Gastrocnemius medialis (tissue), 4 donors: ENCODE results near the gene CHST14.

ENCODE experiments used
- POLR2A ChIP-seq, 2 donors: fragments of 450-650 bp; IDR thresholded peaks; one replicate each; pipeline ENCODE4 v1.6.1; 2017; ENCODE audit warnings: antibody characterized with exemption in 2 of 2, mild to moderate bottlenecking in 2 of 2, moderate library complexity in 2 of 2
- TF ChIP-seq, protein P1 (sequence below), 5 experiments: fragments of 450-650 bp in 3 of 5; fragments of 200-600 bp in 2 of 5; sonication (generic) in 2 of 5; IDR thresholded peaks in 4 of 5; conservative IDR thresholded peaks in 1 of 5; 1 replicate in 4 of 5; 2 replicates in 1 of 5; pipeline ENCODE4 v1.5.1; 2016 to 2019; ENCODE audit warnings: antibody characterized with exemption in 5 of 5, mild to moderate bottlenecking in 3 of 5, moderate library complexity in 3 of 5

DNA sequence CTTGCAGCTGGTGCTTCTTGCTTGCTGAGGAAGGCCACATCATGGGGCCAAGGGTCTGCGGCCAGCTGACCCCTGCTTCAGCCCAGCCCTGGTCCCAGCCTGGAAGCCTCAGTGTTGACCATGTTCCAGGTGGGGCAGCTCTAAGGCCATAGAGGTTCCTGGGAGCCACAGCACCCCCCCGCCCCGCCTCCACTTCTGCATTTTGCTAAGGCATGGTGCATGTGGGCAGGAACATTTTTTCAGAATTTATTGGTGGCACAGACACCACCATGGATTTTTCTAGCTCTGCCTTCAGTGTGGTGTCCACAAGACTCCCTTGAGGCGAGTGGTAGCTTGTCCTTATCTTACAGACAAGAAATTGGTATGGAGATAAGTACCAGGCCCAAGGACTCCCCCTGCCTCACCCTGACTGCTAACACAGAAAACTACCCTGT is 1.9 kb upstream of the CHST14 start:
- TF ChIP-seq, protein P1, sequence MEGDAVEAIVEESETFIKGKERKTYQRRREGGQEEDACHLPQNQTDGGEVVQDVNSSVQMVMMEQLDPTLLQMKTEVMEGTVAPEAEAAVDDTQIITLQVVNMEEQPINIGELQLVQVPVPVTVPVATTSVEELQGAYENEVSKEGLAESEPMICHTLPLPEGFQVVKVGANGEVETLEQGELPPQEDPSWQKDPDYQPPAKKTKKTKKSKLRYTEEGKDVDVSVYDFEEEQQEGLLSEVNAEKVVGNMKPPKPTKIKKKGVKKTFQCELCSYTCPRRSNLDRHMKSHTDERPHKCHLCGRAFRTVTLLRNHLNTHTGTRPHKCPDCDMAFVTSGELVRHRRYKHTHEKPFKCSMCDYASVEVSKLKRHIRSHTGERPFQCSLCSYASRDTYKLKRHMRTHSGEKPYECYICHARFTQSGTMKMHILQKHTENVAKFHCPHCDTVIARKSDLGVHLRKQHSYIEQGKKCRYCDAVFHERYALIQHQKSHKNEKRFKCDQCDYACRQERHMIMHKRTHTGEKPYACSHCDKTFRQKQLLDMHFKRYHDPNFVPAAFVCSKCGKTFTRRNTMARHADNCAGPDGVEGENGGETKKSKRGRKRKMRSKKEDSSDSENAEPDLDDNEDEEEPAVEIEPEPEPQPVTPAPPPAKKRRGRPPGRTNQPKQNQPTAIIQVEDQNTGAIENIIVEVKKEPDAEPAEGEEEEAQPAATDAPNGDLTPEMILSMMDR (IDR thresholded peaks at IDR 0.05 in 4 of 5, conservative IDR thresholded peaks at IDR 0.05 in 1 of 5), result no peak
- no peak for TF ChIP-seq POLR2A (IDR thresholded peaks at IDR 0.05)
